G401.6 (cell line): ENCODE data around the gene LEMD1.
A peak's percentile ranks its signal among the peaks of the same experiment; 100 is the strongest.
"Not testable (repeated sequence)": the region's sequence is repeated elsewhere in the genome, so short reads cannot be mapped to it uniquely, and the experiment has no call there.

Experiments used
- FAIRE-seq: peaks from 2 replicates; lab custom pipeline; 2012; peaks lifted over from hg19 to GRCh38; lab: Jason Lieb, UNC

Gene LEMD1

GRCh38 chr1:205429762-205430695 lies 8.2 kb upstream of the LEMD1 start:
- FAIRE-seq = no peak

GRCh38 chr1:205424901-205425600 lies 3.2 kb upstream of the LEMD1 start:
- no peak for FAIRE-seq

DNA sequence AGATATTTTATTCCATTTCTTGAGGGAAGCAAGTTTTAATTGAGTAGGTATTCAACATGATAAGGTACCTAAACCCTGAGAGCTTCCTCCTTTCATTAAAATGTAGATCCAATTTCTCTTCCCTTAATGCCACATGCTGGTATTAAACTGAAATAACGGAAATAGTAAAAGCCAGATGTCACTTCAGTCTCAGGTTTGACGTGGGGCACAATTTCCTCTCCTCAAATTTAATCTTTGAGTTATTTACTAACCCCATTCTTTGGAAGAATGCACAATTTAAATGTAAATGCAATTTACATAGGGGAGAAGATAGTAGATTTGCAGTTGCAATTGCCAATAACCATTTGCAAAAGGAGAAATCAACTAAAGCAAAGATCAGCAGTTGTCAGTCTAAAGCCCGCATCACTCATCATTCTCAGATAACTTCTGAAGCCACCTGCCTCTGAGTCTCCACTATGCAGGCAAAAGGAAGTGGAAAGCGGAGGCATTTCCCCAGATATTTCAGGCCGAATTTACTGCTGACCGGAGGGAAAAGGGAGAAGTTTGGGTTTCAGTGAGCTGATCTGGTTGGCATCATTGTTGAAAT lies 2.1 kb upstream of the LEMD1 start:
- no peak for FAIRE-seq

GRCh38 chr1:205422993-205423642 lies 1.3 kb upstream of the LEMD1 start:
- FAIRE-seq = peak; percentile 71

GRCh38 chr1:205420938-205421337 lies 918 bp downstream of the LEMD1 start:
- no peak for FAIRE-seq

DNA sequence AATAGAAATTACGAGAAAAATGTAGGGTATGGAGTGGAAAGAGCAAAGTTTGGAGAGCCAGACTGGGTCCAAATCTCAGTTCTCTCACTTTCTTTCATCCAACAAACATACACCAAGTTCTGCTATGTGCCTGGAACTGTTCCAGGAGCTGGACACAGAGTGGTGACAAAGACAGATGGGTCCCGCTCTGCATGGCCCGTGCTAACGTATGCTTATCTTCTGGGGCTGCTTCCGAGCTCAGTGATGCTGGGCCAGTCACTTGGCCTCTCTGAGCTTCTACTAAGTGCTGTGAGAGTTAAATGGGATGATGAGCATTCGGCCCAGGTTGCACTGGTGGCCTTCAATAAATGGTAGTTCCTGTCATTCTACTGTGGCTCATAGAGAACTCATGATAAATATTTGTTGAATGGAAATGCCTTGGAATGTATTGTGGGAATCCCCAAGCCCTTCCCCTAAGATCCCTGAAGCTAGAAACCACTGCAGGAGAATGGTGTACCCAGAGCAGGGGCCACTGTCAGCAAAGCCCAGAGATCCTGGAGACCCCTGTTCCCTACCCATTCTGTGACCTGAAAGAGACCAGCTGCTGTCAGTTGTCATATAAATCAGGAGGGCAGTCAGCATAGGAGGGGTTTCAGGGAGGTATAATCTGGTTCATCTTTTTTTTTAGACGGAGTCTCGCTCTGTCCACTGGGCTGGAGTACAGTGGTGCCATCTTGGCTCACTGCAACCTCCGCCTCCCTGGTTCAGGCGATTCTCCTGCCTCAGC lies 3.8 kb downstream of the LEMD1 start:
- FAIRE-seq = no peak

DNA sequence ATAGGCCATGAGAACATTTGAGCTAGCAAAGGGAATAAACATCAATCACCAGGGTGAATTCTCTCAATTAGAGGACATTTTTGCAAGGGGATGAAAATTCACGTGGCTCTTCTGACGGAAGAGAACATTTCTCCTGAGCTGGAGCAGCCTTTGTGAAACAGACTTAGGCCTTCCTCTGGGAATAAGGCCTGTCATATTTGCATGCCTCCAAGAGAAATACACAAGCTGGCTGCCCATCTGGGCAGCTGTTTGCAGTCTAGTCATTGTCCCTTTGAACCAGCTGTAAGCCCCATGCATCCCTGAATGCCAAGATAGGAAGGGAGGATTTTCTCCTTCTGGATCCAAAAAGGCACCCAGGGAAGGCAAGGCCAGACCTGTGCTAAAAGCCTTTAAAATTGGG lies 5.5 kb downstream of the LEMD1 start:
- FAIRE-seq = no peak

- FAIRE-seq = no peak
Observed at GRCh38 chr1:205410581-205411298, 11.1 kb downstream of the LEMD1 start.

GRCh38 chr1:205407970-205408369 lies 13.9 kb downstream of the LEMD1 start:
- FAIRE-seq = no peak

GRCh38 chr1:205406252-205406651 lies 15.6 kb downstream of the LEMD1 start:
- not testable (repeated sequence) for FAIRE-seq

DNA sequence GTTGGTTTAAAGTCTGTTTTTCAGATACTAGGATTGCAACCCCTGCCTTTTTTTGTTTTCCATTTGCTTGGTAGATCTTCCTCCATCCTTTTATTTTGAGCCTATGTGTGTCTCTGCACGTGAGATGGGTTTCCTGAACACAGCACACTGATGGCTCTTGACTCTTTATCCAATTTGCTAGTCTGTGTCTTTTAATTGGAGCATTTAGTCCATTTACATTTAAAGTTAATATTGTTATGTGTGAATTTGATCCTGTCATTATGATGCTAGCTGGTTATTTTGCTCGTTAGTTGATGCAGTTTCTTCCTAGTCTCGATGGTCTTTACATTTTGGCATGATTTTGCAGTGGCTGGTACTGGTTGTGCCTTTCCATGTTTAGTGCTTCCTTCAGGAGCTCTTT lies 17.4 kb downstream of the LEMD1 start:
- FAIRE-seq = not testable (repeated sequence)

GRCh38 chr1:205398586-205398985 lies 23.3 kb downstream of the LEMD1 start:
- no peak for FAIRE-seq

DNA sequence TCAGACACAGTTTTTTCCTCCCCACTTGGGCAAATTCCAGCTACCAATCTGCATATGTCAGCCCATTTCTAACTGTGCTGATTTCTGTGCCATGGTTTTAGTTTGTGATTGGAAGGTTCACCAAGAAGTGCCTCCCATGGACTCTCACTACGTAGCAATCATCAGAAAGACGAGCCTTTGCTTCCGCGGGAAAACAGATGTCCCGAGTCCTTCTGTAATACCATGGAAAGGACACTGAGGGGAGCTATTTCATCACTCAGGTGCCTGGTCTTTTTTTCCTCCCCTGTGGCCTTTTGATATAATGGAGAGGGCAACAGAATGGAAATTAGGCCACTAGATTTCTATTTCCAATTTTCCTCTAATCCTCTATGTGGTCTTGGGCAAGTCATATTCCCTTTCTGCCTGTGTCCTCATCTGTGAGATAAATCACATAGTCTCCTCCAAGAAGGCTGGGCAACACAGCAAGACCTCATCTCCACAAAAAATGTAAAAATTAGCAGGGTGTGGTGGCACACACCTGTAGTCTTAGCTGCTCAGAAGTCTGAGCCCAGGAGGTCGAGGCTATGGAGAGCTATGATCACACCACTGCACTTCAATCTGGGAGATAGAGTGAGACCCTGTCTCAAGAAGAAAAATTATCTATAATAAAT lies 24.8 kb downstream of the LEMD1 start:
- peak; percentile 94 for FAIRE-seq

DNA sequence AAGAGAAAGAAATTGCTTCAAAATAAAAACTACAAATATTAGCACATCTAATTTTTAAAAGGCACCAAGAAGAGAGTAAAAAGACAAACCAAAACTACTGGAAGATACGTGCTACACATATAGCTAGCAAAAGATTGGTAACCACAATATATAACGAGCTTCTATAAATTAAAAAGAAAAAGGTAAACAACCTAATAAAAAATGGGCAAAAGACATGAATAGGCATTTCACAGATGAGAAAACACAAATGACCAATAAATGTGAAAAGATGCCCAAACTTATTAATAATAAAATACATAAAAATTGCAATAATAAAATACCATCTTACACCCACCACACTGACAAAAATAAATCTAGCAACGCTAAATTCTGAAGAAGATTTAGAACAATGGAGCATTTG lies 26.2 kb downstream of the LEMD1 start:
- FAIRE-seq = no peak

DNA sequence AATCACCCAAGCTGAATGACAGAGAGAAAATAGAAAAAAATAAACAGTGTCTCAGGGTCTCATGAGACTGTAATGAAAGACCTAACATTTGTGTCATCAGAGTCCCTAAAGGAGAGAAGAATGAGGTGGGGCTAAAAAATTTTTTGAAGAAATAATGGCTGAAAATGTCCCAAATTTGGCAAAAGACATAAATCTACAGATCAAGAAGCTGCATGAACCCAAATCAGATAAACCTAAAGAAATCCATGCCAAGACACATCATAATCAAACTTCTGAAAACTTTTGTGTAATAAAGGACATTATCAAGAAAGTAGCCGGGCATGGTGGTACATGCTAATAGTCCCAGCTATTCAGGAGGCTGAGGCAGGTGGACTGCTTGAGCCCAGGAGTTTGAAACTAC lies 29.2 kb downstream of the LEMD1 start:
- FAIRE-seq = no peak

DNA sequence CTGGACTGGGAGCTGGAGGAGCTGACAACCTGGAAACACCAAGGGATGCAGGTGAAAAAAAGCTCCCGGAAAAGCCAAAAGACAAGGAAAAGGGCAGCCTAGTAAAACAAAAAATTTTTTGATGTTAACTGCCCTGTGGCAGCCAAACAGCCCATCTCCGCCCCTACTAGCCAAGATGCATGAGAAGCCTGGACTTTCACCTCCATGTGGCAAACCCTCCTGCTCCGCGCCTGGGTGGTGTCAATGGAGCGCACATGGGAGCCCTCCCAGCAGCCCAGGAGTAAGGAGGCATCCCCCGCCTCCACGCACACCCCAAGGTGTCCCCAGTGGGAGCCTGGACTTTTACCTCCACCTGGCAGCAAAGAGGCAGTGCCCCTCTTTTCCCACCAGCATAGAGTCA lies 30.5 kb downstream of the LEMD1 start:
- FAIRE-seq = no peak

DNA sequence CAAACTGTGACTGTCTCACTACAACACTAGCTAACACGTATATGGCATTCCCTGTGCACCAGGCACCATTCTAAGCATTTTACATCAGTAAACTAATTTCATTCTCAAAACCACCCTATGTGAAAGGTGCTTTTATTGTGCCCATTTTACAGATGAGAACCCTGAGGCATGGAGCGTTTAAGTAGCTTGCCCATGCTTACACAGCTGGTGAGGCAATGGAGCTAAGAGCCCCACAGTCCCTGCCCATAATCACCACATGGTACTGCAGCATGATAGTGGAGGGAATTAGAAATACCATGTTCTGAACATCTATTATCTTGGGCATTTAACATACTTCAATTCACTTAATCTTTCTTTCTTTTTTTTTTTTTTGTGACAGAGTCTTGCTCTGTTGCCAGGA lies 34.0 kb downstream of the LEMD1 start:
- FAIRE-seq = no peak

GRCh38 chr1:205382990-205383389 lies 38.9 kb downstream of the LEMD1 start:
- FAIRE-seq = not testable (repeated sequence)

DNA sequence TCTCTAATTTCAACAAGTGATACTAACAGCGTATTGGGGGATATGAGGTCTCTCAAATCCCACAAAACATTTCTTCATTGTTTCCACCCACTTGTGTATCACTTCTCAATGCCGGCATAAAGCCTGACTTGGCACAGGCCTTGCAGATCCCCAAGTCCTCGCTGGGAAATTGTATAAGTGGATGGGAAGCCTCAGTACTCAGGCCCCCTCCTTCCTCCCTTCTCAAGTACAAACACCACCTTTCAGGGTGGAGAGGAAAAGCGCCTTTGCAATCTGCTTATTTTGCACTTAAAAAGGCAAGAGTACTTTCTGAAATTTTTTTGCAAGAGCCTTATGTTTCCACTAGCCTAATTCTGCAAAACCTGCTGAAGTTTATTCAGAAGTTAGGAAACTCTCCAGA lies 39.3 kb downstream of the LEMD1 start:
- FAIRE-seq = no peak

GRCh38 chr1:205381305-205381704 lies 40.6 kb downstream of the LEMD1 start:
- FAIRE-seq = no peak

DNA sequence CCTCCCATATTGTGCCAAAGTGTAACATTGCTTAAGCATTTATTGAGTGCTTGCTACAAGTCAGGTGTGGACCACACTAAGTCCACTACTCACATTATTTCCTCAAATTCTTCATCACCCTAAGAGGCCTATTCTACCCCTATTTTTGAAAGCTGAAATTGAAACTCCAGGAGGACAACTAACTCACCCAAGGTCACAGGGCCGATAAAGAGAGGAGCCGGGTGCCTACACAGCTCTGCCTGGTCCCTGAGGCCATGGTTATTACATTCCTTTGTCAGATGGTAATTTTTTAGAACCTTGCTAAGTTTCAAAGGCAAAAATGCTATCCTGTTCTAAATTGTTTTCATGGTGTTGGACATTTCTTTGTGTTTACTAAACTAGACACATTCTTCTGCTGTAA lies 41.0 kb downstream of the LEMD1 start:
- no peak for FAIRE-seq
